WERI-Rb-1 (cell line): ENCODE measurements around the gene FNIP1.

Experiments
- DNase-seq: peaks from one replicate; pipeline ENCODE4 v3.0.0-alpha.2; 2020
- H3K27ac ChIP-seq: fragments of 250-450 bp; sonication (Bioruptor Pico); 2 replicates; pipeline ENCODE4 v1.5.1; 2020; ENCODE audit warnings: mild to moderate bottlenecking, moderate library complexity
- H3K27me3 ChIP-seq: fragments of 250-450 bp; sonication (Bioruptor Pico); 2 replicates; pipeline ENCODE4 v1.5.1; 2021; ENCODE audit warnings: mild to moderate bottlenecking, low read depth, moderate library complexity; ENCODE audit not compliant: insufficient read depth, severe bottlenecking
- H3K36me3 ChIP-seq: fragments of 250-450 bp; sonication (Bioruptor Pico); 2 replicates; pipeline ENCODE4 v1.5.1; 2020; ENCODE audit warnings: mild to moderate bottlenecking, moderate library complexity
- H3K4me3 ChIP-seq: 2 replicates; pipeline ENCODE4 v1.5.1; 2011; ENCODE audit warnings: low read depth, mild to moderate bottlenecking, control low read depth, low read length
- H3K9me3 ChIP-seq: fragments of 250-450 bp; sonication (Bioruptor Pico); 2 replicates; pipeline ENCODE4 v1.5.1; 2021; ENCODE audit warnings: mild to moderate bottlenecking, moderate library complexity; ENCODE audit not compliant: severe bottlenecking
- TF ChIP-seq, protein P1 (sequence below): IDR thresholded peaks from 2 replicates; pipeline ENCODE4 v1.5.1; 2011; ENCODE audit warnings: low read depth, mild to moderate bottlenecking, control low read depth, inconsistent platforms, low read length

FNIP1 gene

DNA sequence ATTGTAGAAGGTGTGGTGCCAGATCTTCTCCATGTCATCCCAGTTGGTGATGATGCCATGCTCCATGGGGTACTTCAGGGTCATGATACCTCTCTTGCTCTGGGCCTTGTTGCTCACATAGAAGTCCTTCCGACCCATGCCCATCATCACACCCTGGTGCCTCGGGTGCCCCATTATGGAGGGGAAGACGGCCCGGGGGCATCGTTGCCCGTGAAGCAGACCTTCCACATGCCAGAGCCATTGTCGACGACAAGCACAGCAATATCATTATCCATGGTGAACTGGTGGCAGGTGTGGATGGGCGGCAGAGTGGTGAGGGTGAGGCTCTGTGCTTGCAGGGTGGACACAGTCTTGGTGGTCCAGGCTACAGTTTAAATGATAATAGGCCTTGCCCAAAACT lies 137.0 kb downstream of the FNIP1 start:
- TF ChIP-seq, protein P1, sequence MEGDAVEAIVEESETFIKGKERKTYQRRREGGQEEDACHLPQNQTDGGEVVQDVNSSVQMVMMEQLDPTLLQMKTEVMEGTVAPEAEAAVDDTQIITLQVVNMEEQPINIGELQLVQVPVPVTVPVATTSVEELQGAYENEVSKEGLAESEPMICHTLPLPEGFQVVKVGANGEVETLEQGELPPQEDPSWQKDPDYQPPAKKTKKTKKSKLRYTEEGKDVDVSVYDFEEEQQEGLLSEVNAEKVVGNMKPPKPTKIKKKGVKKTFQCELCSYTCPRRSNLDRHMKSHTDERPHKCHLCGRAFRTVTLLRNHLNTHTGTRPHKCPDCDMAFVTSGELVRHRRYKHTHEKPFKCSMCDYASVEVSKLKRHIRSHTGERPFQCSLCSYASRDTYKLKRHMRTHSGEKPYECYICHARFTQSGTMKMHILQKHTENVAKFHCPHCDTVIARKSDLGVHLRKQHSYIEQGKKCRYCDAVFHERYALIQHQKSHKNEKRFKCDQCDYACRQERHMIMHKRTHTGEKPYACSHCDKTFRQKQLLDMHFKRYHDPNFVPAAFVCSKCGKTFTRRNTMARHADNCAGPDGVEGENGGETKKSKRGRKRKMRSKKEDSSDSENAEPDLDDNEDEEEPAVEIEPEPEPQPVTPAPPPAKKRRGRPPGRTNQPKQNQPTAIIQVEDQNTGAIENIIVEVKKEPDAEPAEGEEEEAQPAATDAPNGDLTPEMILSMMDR: no peak
- no peak for DNase-seq
- Histone ChIP-seq H3K27ac (no peak overlapping the region), H3K36me3 (peaks cover 33% of the 10 kb centered on the region), H3K9me3 (peaks cover 3% of the 10 kb centered on the region), H3K4me3 (no peak overlapping the region), H3K27me3 (no peaks in the 10 kb centered on the region)

DNA sequence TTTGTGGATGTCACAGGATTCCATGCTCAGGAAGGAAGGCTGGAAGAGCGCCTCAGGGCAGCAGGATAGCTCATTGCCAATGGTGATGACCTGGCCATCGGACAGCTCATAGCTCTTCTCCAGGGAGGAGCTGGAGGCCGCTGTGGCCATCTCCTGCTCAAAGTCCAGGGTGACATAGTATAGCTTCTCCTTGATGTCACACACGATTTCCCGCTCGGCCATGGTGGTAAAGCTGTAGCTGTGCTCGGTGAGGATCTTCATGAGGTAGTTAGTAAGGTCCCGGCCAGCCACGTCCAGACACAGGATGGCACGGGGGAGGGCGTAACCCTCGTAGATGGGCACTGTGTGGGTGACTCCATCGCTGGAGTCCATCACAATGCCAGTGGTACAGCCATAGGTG lies 137.5 kb downstream of the FNIP1 start:
- H3K27me3 ChIP-seq: no peaks in the 10 kb centered on the region
- H3K27ac ChIP-seq: no peak overlapping the region
- H3K9me3 ChIP-seq: peaks cover 3% of the 10 kb centered on the region
- H3K4me3 ChIP-seq: no peak overlapping the region
- peaks cover 33% of the 10 kb centered on the region for H3K36me3 ChIP-seq
- TF ChIP-seq, protein P1: no peak
- DNase-seq: no peak

DNA sequence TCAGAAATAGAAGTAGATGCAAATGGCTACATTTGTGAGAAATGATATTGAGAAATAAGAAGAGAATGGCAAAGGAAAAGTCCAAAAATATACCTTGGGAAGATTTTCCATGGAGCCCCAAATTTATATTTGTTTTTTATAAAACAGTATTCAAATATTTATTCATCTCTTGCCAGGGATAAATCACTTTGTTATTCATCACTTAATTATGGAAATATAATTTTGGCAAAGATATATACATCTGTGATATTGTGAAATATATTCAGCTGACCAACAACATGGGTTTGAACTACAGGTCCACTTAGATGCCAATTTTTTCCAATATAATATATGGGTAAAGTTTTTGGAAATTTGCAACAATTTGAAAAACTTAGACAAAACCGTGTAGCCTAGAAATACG lies 142.0 kb downstream of the FNIP1 start:
- Histone ChIP-seq H3K4me3 (no peak overlapping the region), H3K36me3 (peaks cover 31% of the 10 kb centered on the region)
- TF ChIP-seq, protein P1: no peak

DNA sequence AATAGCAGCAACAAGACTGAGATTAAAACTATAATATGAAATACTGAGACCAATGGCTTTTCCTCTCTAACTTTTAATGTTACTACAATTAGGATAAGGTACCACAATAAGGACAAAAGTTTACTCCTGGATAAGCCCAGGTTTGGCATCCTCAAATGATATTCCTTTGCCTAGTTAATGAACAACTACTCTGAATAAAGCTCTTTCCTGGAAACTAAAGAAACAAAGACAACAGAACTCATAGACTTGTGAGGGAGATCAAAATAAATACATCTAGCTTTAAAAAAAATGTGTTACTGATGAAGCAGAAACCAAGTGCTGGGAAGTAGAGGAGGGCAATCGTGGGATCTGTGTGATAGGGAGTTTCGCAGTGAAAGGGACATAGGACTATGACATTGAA lies 142.5 kb downstream of the FNIP1 start:
- H3K27me3 ChIP-seq: no peaks in the 10 kb centered on the region
- DNase-seq: no peak
- H3K36me3 ChIP-seq: peaks cover 26% of the 10 kb centered on the region
- no peak overlapping the region for H3K4me3 ChIP-seq
- no peaks in the 10 kb centered on the region for H3K9me3 ChIP-seq
- TF ChIP-seq, protein P1: no peak
- H3K27ac ChIP-seq: no peak overlapping the region

More for the DNA sequence above, 142.0 kb downstream of the FNIP1 start:
- Histone ChIP-seq H3K27me3 (no peaks in the 10 kb centered on the region), H3K27ac (no peak overlapping the region), H3K9me3 (no peaks in the 10 kb centered on the region)
- no peak for DNase-seq

DNA sequence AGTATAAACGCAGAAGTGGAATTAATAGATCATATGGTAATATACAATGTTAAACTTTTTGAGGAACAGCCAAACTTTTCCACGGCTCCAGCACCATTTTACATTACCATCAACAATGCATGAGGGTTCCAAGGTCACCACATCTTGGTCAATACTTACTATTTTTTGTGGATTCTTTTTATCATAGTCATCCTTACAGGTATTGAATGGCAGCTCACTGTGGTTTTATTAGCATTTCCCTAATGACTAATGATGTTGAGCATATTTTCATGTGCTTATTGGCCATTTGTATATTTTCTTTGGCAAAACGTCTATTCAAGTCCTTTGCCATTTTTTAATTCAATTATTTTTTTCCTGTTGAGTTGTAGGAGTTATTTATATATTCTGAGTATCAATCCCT lies 147.7 kb downstream of the FNIP1 start:
- Histone ChIP-seq H3K4me3 (no peak overlapping the region), H3K36me3 (peaks cover 33% of the 10 kb centered on the region), H3K27me3 (no peaks in the 10 kb centered on the region), H3K27ac (no peak overlapping the region), H3K9me3 (no peaks in the 10 kb centered on the region)
- TF ChIP-seq, protein P1: no peak
- DNase-seq: no peak

DNA sequence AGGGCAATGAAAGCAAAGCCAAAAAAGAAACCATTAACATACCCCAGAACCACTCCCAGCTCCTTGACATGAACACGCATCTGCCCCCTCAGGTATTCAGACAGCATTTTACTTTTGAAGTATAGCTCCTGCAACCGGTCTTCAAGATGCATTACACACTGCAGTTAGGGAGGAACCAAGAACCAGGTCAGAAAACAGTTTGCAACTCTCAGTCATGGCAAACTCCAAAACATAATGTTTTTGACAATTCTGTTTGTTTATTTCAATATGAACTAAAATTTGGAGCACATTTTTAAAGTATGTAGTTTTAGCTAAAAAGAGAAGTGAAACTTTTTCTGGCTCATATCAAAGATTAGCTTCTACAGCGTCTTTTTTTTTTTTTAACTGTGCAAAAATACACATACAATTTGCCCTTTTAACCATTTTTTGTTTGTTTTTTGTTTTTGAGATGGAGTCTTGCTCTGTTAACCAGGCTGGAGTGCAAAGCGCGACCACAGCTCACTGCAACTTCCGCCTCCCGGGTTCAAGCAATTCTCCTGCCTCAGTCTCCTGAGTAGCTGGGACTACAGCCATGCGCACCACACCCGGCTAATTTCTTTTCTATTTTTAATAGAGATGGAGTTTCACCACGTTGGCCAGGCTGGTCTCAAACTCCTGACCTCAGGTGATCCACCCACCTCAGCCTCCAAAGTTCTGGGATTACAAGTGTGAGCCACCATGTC lies 149.6 kb downstream of the FNIP1 start:
- Histone ChIP-seq H3K27me3 (no peaks in the 10 kb centered on the region), H3K9me3 (no peaks in the 10 kb centered on the region), H3K36me3 (peaks cover 26% of the 10 kb centered on the region), H3K4me3 (no peak overlapping the region), H3K27ac (no peak overlapping the region)
- TF ChIP-seq, protein P1: no peak
- no peak for DNase-seq
